Kidney (tissue), 14 donors: Measurements from ENCODE around the gene STAU1. TPM values are rescaled to one million over a fixed set of nuclear protein-coding genes. Genes with fewer than 3 reads are reported as not detected.

ENCODE experiments used
- DNase-seq, 5 donors: peaks; one replicate each; pipeline ENCODE4 v3.0.0-alpha.2; 2013 to 2020
- FAIRE-seq: peaks from 2 replicates; lab custom pipeline; 2012; peaks lifted over from hg19 to GRCh38; lab: Jason Lieb, UNC
- H3K27ac ChIP-seq, 2 donors: one replicate each; pipeline ENCODE4 v1.7.0; 2013; ENCODE audit warnings: low read depth in 2 of 2, low read length in 2 of 2, inconsistent platforms in 1 of 2
- H3K27me3 ChIP-seq: one replicate; pipeline ENCODE4 v1.7.1; 2013; ENCODE audit warnings: low read length, inconsistent platforms; ENCODE audit not compliant: control insufficient read depth, insufficient read depth
- H3K36me3 ChIP-seq, 3 donors: one replicate each; pipeline versions ENCODE4 v1.7.0 to v1.7.1; 2013; ENCODE audit warnings: low read length in 3 of 3, control low read depth in 1 of 3, inconsistent platforms in 1 of 3; ENCODE audit not compliant: insufficient read depth in 3 of 3, control insufficient read depth in 2 of 3
- H3K4me1 ChIP-seq, 3 donors: one replicate each; pipeline versions ENCODE4 v1.7.0 to v1.7.1; 2013; ENCODE audit warnings: low read length in 3 of 3, inconsistent platforms in 1 of 3, low read depth in 1 of 3; ENCODE audit not compliant: control insufficient read depth in 2 of 3, insufficient read depth in 2 of 3
- H3K4me3 ChIP-seq, 3 donors: one replicate each; pipeline versions ENCODE4 v1.7.0 to v1.8.1; 2013; ENCODE audit warnings: low read length in 3 of 3, control low read depth in 1 of 3, inconsistent platforms in 1 of 3
- H3K9ac ChIP-seq, 3 donors: one replicate each; pipeline versions ENCODE4 v1.7.0 to v1.7.1; 2013; ENCODE audit warnings: low read length in 3 of 3, control low read depth in 1 of 3, inconsistent platforms in 1 of 3
- H3K9me3 ChIP-seq, 3 donors: one replicate each; pipeline versions ENCODE4 v1.7.0 to v1.7.1; 2013; ENCODE audit warnings: low read length in 3 of 3, control low read depth in 1 of 3, inconsistent platforms in 1 of 3; ENCODE audit not compliant: control insufficient read depth in 2 of 3, insufficient read depth in 1 of 3
- CTCF ChIP-seq: IDR thresholded peaks from 3 replicates; pipeline ENCODE4 v1.5.1; 2012; ENCODE audit warnings: mild to moderate bottlenecking, moderate library complexity, borderline replicate concordance; ENCODE audit not compliant: insufficient read depth; ENCODE audit errors: extremely low read depth
- intact Hi-C: fragments of 100-400 bp; cut with DNase I; formaldehyde crosslinking; loops from one replicate; pipeline ENCODE4 v1.11.1; 2022
- polyA plus RNA-seq: library from polyadenylated mRNA; stranded (reverse); fragments of 350-450 nt; fragmentation: Illumina TruSeq; extraction: RNeasy Lipid Tissue Mini Kit (QIAGEN cat#74804); gene quantifications from one replicate; pipeline ENCODE4 v1.2.3, GENCODE V29; 2014; ENCODE audit warnings: low read depth, low replicate concordance; ENCODE audit not compliant: insufficient read depth
- total RNA-seq: library from RNA; stranded (reverse); fragmentation: NEBNext Ultra II Directional; extraction: Animal tissue kit (Norgen Biotek cat#: 25700); gene quantifications from one replicate; pipeline ENCODE4 v1.2.1, GENCODE V29; 2021
- donor health status: control.
- donor health status: control.
- donor health status: control.
- donor health status: control.
- donor health status: control.
- donor health status: DM: yes; HTN: yes; CAD: no.
- donor health status: Normal renal cell carcinoma (clear cell type).

STAU1 gene
- total and polyA plus RNA-seq, 2 donors from 2014 or later = 53.3 to 85.4 TPM

- Histone ChIP-seq H3K27ac (no peak overlapping the region), H3K9ac (no peak overlapping the region), H3K4me1 (no peaks in the 10 kb centered on the region), H3K4me3 (no peak overlapping the region), H3K27me3 (no peaks in the 10 kb centered on the region), H3K9me3 (no peaks in the 10 kb centered on the region), H3K36me3 (peaks cover 7 to 57% (median 49%) of the 10 kb centered on the region in 3 donors)
- TF ChIP-seq CTCF = no peak
- DNase-seq = no peak
- no peak for FAIRE-seq
- intact Hi-C loops = no loop called here
These were observed 48.2 kb upstream of the STAU1 start for GRCh38 chr20:49236301-49236700.

GRCh38 chr20:49234831-49235230 is 46.7 kb upstream of the STAU1 start:
- Histone ChIP-seq H3K4me3 (no peak overlapping the region), H3K9me3 (no peaks in the 10 kb centered on the region), H3K36me3 (peaks cover 7 to 70% (median 56%) of the 10 kb centered on the region in 3 donors), H3K27ac (no peak overlapping the region), H3K9ac (no peak overlapping the region), H3K4me1 (peaks cover 0 to 5% (median 0%) of the 10 kb centered on the region in 3 donors), H3K27me3 (no peaks in the 10 kb centered on the region)
- TF ChIP-seq CTCF = no peak
- FAIRE-seq (no peak), DNase-seq (no peak)
- intact Hi-C loops = no loop called here

GRCh38 chr20:49233226-49233625 is 45.1 kb upstream of the STAU1 start:
- intact Hi-C loops = no loop called here
- DNase-seq (peak in 1 of 5 donors; percentile 26), FAIRE-seq (no peak)
- H3K4me3 ChIP-seq = no peak overlapping the region
- no peak for TF ChIP-seq CTCF
- no peaks in the 10 kb centered on the region for H3K27me3 ChIP-seq
- no peaks in the 10 kb centered on the region for H3K9me3 ChIP-seq
- H3K27ac ChIP-seq = no peak overlapping the region
- H3K4me1 ChIP-seq = peaks cover 0 to 5% (median 0%) of the 10 kb centered on the region in 3 donors
- H3K36me3 ChIP-seq = peaks cover 2 to 65% (median 44%) of the 10 kb centered on the region in 3 donors
- H3K9ac ChIP-seq = no peak overlapping the region

GRCh38 chr20:49231471-49231870 is 43.3 kb upstream of the STAU1 start:
- intact Hi-C loops = no loop called here
- no peak for FAIRE-seq
- Histone ChIP-seq H3K27me3 (no peaks in the 10 kb centered on the region), H3K36me3 (peaks cover 2 to 69% (median 38%) of the 10 kb centered on the region in 3 donors), H3K9me3 (no peaks in the 10 kb centered on the region), H3K9ac (no peak overlapping the region), H3K4me3 (no peak overlapping the region), H3K27ac (no peak overlapping the region), H3K4me1 (peaks cover 0 to 5% (median 0%) of the 10 kb centered on the region in 3 donors)
- TF ChIP-seq CTCF = no peak
- no peak for DNase-seq
